ENCODE data around the gene BRD3OS. TPM values are rescaled to one million over a fixed set of nuclear protein-coding genes. Genes with fewer than 3 reads are reported as not detected.

BRD3OS gene
- polyA plus RNA-seq, 1 of the 3 experiments (the other 2 are of a cell fraction), result 23.1 TPM

DNA sequence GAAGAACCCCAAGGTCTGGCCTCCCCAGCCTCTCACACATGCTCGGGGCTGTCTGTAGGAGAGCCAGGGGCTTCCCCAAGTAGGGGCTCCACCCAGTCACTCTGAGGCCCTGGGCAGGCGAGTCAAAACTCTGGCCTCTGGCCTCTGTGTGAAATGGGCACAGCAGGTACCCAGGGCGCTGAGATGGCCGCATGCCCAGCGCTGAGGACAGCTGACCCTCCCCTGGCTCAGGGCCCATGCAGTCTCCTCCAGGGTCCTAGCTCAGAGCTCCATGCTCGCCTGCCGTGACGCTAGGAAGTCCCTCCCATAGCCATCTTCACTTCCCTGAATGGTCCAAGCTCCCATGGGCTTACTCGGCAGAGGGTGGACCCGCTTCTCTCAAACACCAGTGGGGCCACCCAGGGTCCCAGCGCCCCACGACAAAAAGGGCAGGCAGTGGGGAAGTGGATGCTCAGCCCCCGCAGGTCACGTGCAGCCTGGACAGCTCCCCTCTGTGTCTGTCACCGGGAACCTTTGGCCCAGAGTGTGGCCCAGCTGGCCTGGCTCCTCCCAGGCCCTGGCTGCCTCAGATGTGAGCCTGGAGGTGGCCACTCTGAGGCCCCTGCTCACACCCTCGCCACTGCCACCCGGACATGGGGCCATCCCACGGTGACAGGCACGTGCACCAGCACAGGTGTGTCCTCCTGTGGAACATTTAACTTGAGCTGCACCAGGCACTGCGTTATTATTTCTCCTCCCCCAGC lies 21.0 kb upstream of the BRD3OS start (continued):
- TF ChIP-seq FOXM1 (IDR thresholded peaks at IDR 0.05; ENCODE audit: low read depth) (no peak), CHD2 (IDR thresholded peaks at IDR 0.05; ENCODE audit: low read length, partially characterized antibody) (no peak), GABPA (IDR thresholded peaks at IDR 0.05; ENCODE audit: low read depth) (no peak), TCF12 (IDR thresholded peaks at IDR 0.05) (no peak), TAF1 (IDR thresholded peaks at IDR 0.05; ENCODE audit: borderline replicate concordance, low read depth, low read length) (no peak)
- TF ChIP-seq, protein P1, sequence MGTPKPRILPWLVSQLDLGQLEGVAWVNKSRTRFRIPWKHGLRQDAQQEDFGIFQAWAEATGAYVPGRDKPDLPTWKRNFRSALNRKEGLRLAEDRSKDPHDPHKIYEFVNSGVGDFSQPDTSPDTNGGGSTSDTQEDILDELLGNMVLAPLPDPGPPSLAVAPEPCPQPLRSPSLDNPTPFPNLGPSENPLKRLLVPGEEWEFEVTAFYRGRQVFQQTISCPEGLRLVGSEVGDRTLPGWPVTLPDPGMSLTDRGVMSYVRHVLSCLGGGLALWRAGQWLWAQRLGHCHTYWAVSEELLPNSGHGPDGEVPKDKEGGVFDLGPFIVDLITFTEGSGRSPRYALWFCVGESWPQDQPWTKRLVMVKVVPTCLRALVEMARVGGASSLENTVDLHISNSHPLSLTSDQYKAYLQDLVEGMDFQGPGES (IDR thresholded peaks at IDR 0.05; ENCODE audit: low read depth, low read length), result no peak

DNA sequence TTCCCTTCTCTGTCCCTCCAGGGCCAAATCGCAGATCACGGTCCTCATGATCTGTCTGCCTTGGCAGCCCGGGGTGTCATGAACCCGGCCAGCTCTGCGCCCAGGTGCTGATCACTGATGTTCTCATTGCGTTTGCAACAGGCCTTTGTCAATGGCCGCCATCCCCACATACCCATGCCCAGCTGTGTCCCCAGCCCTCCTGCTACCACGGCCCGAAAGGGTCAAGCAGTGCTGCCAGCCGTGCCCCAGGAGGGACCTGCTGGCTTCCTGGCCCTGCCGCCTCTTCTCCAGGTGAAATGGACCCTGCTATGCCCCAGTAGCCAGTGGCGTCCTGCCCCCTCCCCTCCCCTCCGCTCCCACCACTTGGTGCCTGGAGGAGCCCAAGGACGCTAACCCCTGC lies 20.4 kb upstream of the BRD3OS start:
- no peak for TF ChIP-seq EP300 (IDR thresholded peaks at IDR 0.05; ENCODE audit: borderline replicate concordance in 1 of 2, low read depth in 1 of 2, low read length in 1 of 2)
- TF ChIP-seq YY1 (IDR thresholded peaks at IDR 0.05; ENCODE audit: low read depth), result no peak
- TF ChIP-seq FOSL2 (IDR thresholded peaks at IDR 0.05; ENCODE audit: borderline replicate concordance, low read depth), result no peak
- TF ChIP-seq TCF12 (IDR thresholded peaks at IDR 0.05), result no peak
- TF ChIP-seq NFIC (IDR thresholded peaks at IDR 0.05; ENCODE audit: borderline replicate concordance), result no peak
- TF ChIP-seq, protein P2, sequence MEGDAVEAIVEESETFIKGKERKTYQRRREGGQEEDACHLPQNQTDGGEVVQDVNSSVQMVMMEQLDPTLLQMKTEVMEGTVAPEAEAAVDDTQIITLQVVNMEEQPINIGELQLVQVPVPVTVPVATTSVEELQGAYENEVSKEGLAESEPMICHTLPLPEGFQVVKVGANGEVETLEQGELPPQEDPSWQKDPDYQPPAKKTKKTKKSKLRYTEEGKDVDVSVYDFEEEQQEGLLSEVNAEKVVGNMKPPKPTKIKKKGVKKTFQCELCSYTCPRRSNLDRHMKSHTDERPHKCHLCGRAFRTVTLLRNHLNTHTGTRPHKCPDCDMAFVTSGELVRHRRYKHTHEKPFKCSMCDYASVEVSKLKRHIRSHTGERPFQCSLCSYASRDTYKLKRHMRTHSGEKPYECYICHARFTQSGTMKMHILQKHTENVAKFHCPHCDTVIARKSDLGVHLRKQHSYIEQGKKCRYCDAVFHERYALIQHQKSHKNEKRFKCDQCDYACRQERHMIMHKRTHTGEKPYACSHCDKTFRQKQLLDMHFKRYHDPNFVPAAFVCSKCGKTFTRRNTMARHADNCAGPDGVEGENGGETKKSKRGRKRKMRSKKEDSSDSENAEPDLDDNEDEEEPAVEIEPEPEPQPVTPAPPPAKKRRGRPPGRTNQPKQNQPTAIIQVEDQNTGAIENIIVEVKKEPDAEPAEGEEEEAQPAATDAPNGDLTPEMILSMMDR (IDR thresholded peaks at IDR 0.05), result no peak
- no peak for TF ChIP-seq TEAD4 (IDR thresholded peaks at IDR 0.05; ENCODE audit: borderline replicate concordance, insufficient read depth)
- TF ChIP-seq CHD2 (IDR thresholded peaks at IDR 0.05; ENCODE audit: low read length, partially characterized antibody), result no peak
- TF ChIP-seq MAX (IDR thresholded peaks at IDR 0.05; ENCODE audit: low read depth), result no peak
- Histone ChIP-seq H3K79me2 (ENCODE audit: insufficient read depth) (no peaks in the 10 kb centered on the region), H3K36me3 (replicated peaks in 1 of 2; ENCODE audit: control insufficient read depth in 1 of 2, insufficient read depth in 2 of 2, low read length in 1 of 2) (no peaks in the 10 kb centered on the region), H3K27ac (ENCODE audit: low read depth in 2 of 2, low read length in 1 of 2) (no peak overlapping the region), H3K9me2 (no peaks in the 10 kb centered on the region), H3K9ac (no peak overlapping the region), H3K4me3 (ENCODE audit: low read depth in 2 of 2, low read length in 1 of 2) (no peak overlapping the region), H3F3A (replicated peaks; ENCODE audit: insufficient read depth) (no peaks in the 10 kb centered on the region), H3K4me1 (ENCODE audit: control insufficient read depth in 1 of 2, insufficient read depth in 2 of 2, low read depth in 1 of 2, low read length in 1 of 2) (peaks cover 0 to 11% of the 10 kb centered on the region in 2 experiments; a peak in 1 of 4 replicates), H2AFZ (ENCODE audit: low read depth) (no peak overlapping the region), H3K9me3 (no peaks in the 10 kb centered on the region), H4K20me1 (ENCODE audit: insufficient read depth) (no peaks in the 10 kb centered on the region), H3K4me2 (no peak overlapping the region), H3K27me3 (ENCODE audit: insufficient read depth) (no peaks in the 10 kb centered on the region)
- ChIA-PET CTCF (interaction anchor here (0.7 to 7.3 kb wide), 5 partner anchors 11 to 262 kb away, joined by 3 to 72 read pairs (median 6); no protein-coding TSS in a partner anchor), POLR2A (no interaction called here)
- WGBS (ENCODE audit: low lambda C conversion rate), result 20% methylated on average over 3 of the region's 14 CpGs
- DNase-seq, result no peak
